Muscle of leg (tissue), 11 donors: ENCODE measurements around the gene C1QL4. TPM values are rescaled to one million over a fixed set of nuclear protein-coding genes. Genes with fewer than 3 reads are reported as not detected.

Source experiments
- DNase-seq: peaks from one replicate; pipeline ENCODE4 v3.0.0; 2013
- H3K27ac ChIP-seq: one replicate; pipeline ENCODE4 v1.5.1; 2013; ENCODE audit warnings: mild to moderate bottlenecking, low read length, control low read depth
- H3K27me3 ChIP-seq: one replicate; pipeline ENCODE4 v1.6.1; 2013; ENCODE audit warnings: low read length; ENCODE audit not compliant: control insufficient read depth, insufficient read depth
- H3K36me3 ChIP-seq: one replicate; pipeline ENCODE4 v1.6.1; 2013; ENCODE audit warnings: low read length; ENCODE audit not compliant: control insufficient read depth, insufficient read depth
- H3K4me1 ChIP-seq: one replicate; pipeline ENCODE4 v1.6.1; 2013; ENCODE audit warnings: low read length; ENCODE audit not compliant: control insufficient read depth, insufficient read depth
- H3K4me3 ChIP-seq: one replicate; pipeline ENCODE4 v1.5.1; 2013; ENCODE audit warnings: low read length, control low read depth
- H3K9me3 ChIP-seq: replicated peaks from 2 replicates; pipeline ENCODE4 v1.6.1; 2013; ENCODE audit warnings: low read depth, low read length; ENCODE audit not compliant: control insufficient read depth
- WGBS: methylation state at CpG from one replicate; pipeline ENCODE4 v1.1.5; 2013; ENCODE audit warnings: missing lambda C conversion rate; ENCODE audit not compliant: insufficient coverage; 5-methylcytosine and 5-hydroxymethylcytosine counted together
- polyA plus RNA-seq, 8 donors: library from polyadenylated mRNA; unstranded; fragments of 120-200 nt; gene quantifications; one replicate each; pipeline versions ENCODE4 v1.2.1 to v1.2.3, GENCODE V29; 2013; ENCODE audit warnings: inconsistent platforms in 1 of 8, low replicate concordance in 1 of 8; ENCODE audit not compliant: insufficient read length in 8 of 8, insufficient read depth in 1 of 8
- total RNA-seq: library from RNA; stranded (reverse); fragments of 120-200 nt; gene quantifications from one replicate; pipeline ENCODE4 v1.2.4, GENCODE V29; 2013

The C1QL4 gene
- total and polyA plus RNA-seq, 9 donors = 0.05 to 0.27 (median 0.12) TPM; not detected in 2

- no peak overlapping the region for H3K27ac ChIP-seq
- H3K4me3 ChIP-seq = no peak overlapping the region
- WGBS = 22% methylated on average over 1 of the region's 2 CpGs
- H3K36me3 ChIP-seq = no peaks in the 10 kb centered on the region
- H3K4me1 ChIP-seq = peaks cover 6% of the 10 kb centered on the region
- peaks cover 18% of the 10 kb centered on the region for H3K27me3 ChIP-seq
- H3K9me3 ChIP-seq = no peaks in the 10 kb centered on the region
- peak; percentile 68 for DNase-seq
Observed at GRCh38 chr12:49304161-49304560, 32.8 kb downstream of the C1QL4 start.

DNA sequence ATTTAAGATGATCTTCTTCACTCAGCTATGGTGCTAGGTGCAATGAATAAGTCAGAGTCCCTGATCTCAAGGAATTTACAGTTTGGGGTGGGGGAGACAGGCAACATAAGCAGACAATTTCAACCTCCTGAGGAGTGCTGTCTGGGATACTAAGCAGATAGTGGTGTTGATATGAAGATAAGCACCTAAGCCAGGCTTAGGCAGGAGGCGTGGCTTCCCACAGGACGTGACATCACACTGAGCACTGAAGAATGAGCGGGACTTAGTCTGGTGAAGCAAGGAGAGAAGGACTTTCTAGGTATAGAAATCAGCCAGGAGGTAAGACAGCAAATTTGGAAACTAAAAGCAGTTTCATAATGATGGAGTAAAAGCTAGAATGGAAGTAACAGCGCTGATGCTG lies 35.2 kb downstream of the C1QL4 start:
- H3K27ac ChIP-seq = no peak overlapping the region
- no peaks in the 10 kb centered on the region for H3K9me3 ChIP-seq
- peaks cover 16% of the 10 kb centered on the region for H3K4me1 ChIP-seq
- DNase-seq = no peak
- H3K4me3 ChIP-seq = no peak overlapping the region
- no peaks in the 10 kb centered on the region for H3K36me3 ChIP-seq
- WGBS = 58% methylated on average over 4 of the region's 4 CpGs
- peaks cover 38% of the 10 kb centered on the region for H3K27me3 ChIP-seq

- Histone ChIP-seq H3K9me3 (no peaks in the 10 kb centered on the region), H3K4me1 (peaks cover 38% of the 10 kb centered on the region), H3K27ac (no peak overlapping the region), H3K4me3 (no peak overlapping the region), H3K36me3 (no peaks in the 10 kb centered on the region), H3K27me3 (peaks cover 68% of the 10 kb centered on the region)
- no peak for DNase-seq
- WGBS = 71% methylated on average over 6 of the region's 6 CpGs
Observed at GRCh38 chr12:49298160-49298559, 38.8 kb downstream of the C1QL4 start.

GRCh38 chr12:49297695-49298060 lies 39.3 kb downstream of the C1QL4 start:
- DNase-seq = no peak
- 27% methylated on average over 6 of the region's 8 CpGs for WGBS
- Histone ChIP-seq H3K9me3 (no peaks in the 10 kb centered on the region), H3K4me3 (no peak overlapping the region), H3K27me3 (peaks cover 68% of the 10 kb centered on the region), H3K36me3 (no peaks in the 10 kb centered on the region), H3K4me1 (peaks cover 43% of the 10 kb centered on the region), H3K27ac (no peak overlapping the region)

- Histone ChIP-seq H3K27ac (no peak overlapping the region), H3K36me3 (no peaks in the 10 kb centered on the region), H3K27me3 (peaks cover 68% of the 10 kb centered on the region), H3K4me3 (peak overlapping the region; percentile 17), H3K9me3 (no peaks in the 10 kb centered on the region), H3K4me1 (peaks cover 44% of the 10 kb centered on the region)
- no peak for DNase-seq
- 3% methylated on average over 61 of the region's 77 CpGs for WGBS
Observed at GRCh38 chr12:49296836-49297694, 39.9 kb downstream of the C1QL4 start.

GRCh38 chr12:49296034-49296835 lies 40.8 kb downstream of the C1QL4 start:
- Histone ChIP-seq H3K27ac (no peak overlapping the region), H3K36me3 (no peaks in the 10 kb centered on the region), H3K27me3 (peaks cover 65% of the 10 kb centered on the region), H3K4me1 (peaks cover 44% of the 10 kb centered on the region), H3K4me3 (no peak overlapping the region), H3K9me3 (no peaks in the 10 kb centered on the region)
- DNase-seq = no peak
- 12% methylated on average over 38 of the region's 54 CpGs for WGBS

DNA sequence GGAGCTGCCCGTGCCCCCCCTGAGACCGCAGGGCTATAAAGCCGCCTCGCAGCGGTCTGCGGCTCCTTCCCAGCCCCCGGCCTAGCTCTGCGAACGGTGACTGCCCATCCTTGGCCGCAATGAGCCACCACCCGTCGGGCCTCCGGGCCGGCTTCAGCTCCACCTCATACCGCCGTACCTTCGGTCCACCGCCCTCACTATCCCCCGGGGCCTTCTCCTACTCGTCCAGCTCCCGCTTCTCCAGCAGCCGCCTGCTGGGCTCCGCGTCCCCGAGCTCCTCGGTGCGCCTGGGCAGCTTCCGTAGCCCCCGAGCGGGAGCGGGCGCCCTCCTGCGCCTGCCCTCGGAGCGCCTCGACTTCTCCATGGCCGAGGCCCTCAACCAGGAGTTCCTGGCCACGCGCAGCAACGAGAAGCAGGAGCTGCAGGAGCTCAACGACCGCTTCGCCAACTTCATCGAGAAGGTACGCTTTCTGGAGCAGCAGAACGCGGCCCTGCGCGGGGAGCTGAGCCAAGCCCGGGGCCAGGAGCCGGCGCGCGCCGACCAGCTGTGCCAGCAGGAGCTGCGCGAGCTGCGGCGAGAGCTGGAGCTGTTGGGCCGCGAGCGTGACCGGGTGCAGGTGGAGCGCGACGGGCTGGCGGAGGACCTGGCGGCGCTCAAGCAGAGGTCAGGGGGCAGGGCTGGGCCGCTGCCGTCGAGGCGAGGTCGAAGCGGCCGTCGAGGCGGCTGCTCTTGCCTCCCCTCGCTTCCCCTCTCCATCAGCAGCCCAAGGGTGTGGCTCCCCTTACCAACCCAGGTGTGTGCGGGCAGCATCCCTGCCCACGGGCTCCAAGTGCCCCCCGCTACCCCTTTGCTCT lies 41.7 kb downstream of the C1QL4 start, which contains the start of gene PRPH:
Gene PRPH, plus strand, starts transcription at position 66 of the 855 bp plus-strand sequence. Its CDS starts 54 bp downstream, at position 120.
- H3K27ac ChIP-seq = no peak within 1 kb of the TSS
- H3K27me3 ChIP-seq = peaks cover 61% of the 10 kb centered on the region
- no peaks in the 10 kb centered on the region for H3K36me3 ChIP-seq
- no peak within 1 kb of the TSS for H3K4me3 ChIP-seq
- DNase-seq = no peak
- peaks cover 44% of the 10 kb centered on the region for H3K4me1 ChIP-seq
- WGBS = 4% methylated on average over 63 of the region's 82 CpGs
- H3K9me3 ChIP-seq = no peaks in the 10 kb centered on the region

GRCh38 chr12:49294804-49295081 lies 42.2 kb downstream of the C1QL4 start:
- H3K27me3 ChIP-seq = peaks cover 61% of the 10 kb centered on the region
- H3K9me3 ChIP-seq = no peaks in the 10 kb centered on the region
- H3K27ac ChIP-seq = no peak overlapping the region
- peaks cover 44% of the 10 kb centered on the region for H3K4me1 ChIP-seq
- no peak for DNase-seq
- H3K4me3 ChIP-seq = no peak overlapping the region
- H3K36me3 ChIP-seq = no peaks in the 10 kb centered on the region
- WGBS = no CpG with 5 or more reads among the region's 5 CpGs

- no peak overlapping the region for H3K4me3 ChIP-seq
- H3K4me1 ChIP-seq = peaks cover 44% of the 10 kb centered on the region
- H3K9me3 ChIP-seq = no peaks in the 10 kb centered on the region
- H3K27me3 ChIP-seq = peaks cover 61% of the 10 kb centered on the region
- H3K27ac ChIP-seq = no peak overlapping the region
- H3K36me3 ChIP-seq = no peaks in the 10 kb centered on the region
- DNase-seq = no peak
- WGBS = 17% methylated on average over 1 of the region's 8 CpGs
Observed at GRCh38 chr12:49294086-49294803, 42.7 kb downstream of the C1QL4 start.
